Right lobe of liver (tissue), 4 donors: ENCODE data around the gene HBQ1.
"Not testable (repeated sequence)": the region's sequence is repeated elsewhere in the genome, so short reads cannot be mapped to it uniquely, and the experiment has no call there.

Experiments
- CTCF ChIP-seq, 4 donors: fragments of 200-600 bp in 3 of 4; fragments of 450-650 bp in 1 of 4; IDR thresholded peaks; one replicate each; pipeline versions ENCODE4 v1.5.1 to v1.8.0; 2016 to 2022; ENCODE audit warnings: antibody characterized with exemption in 4 of 4, mild to moderate bottlenecking in 2 of 4
- POLR2A ChIP-seq: fragments of 450-650 bp; IDR thresholded peaks from one replicate; pipeline ENCODE4 v1.6.1; 2017; ENCODE audit warnings: antibody characterized with exemption, mild to moderate bottlenecking
- donor health status: DM: no; HTN: no; CAD: no.
- donor health status: DM: no; HTN: no; CAD: no.
- donor health status: DM: no; HTN: yes; CAD: no.

GRCh38 chr16:170088-170507 is 10.2 kb upstream of the HBQ1 start:
- not testable (repeated sequence) for TF ChIP-seq CTCF (IDR thresholded peaks at IDR 0.05); POLR2A
